MM.1S (cell line): ENCODE measurements around the gene GDF11.

Experiments used
- DNase-seq: peaks from one replicate; pipeline ENCODE4 v3.0.0-alpha.2; 2015
- H2AFZ ChIP-seq: fragments of 300-600 bp; sonication (generic); 2 replicates; pipeline ENCODE4 v1.6.0; 2016; ENCODE audit warnings: antibody characterized with exemption, low read length
- H3F3A ChIP-seq: fragments of 300-600 bp; sonication (generic); 2 replicates; pipeline ENCODE4 v1.6.1; 2016; ENCODE audit warnings: mild to moderate bottlenecking, antibody characterized with exemption, low read length, moderate library complexity, mixed read lengths; ENCODE audit not compliant: insufficient read depth
- H3K27ac ChIP-seq: fragments of 300-600 bp; sonication (generic); 2 replicates; pipeline ENCODE4 v1.5.1; 2016; ENCODE audit warnings: mild to moderate bottlenecking, low read length
- H3K27me3 ChIP-seq: fragments of 300-600 bp; sonication (generic); replicated peaks from 2 replicates; pipeline ENCODE4 v1.6.0; 2016; ENCODE audit warnings: low read length; ENCODE audit not compliant: insufficient read depth
- H3K36me3 ChIP-seq: fragments of 300-600 bp; sonication (generic); replicated peaks from 2 replicates; pipeline ENCODE4 v1.6.1; 2016; ENCODE audit warnings: mild to moderate bottlenecking, low read length, mixed read lengths; ENCODE audit not compliant: insufficient read depth
- H3K4me1 ChIP-seq: fragments of 300-600 bp; sonication (generic); 2 replicates; pipeline ENCODE4 v1.6.1; 2016; ENCODE audit warnings: low read length, mixed read lengths
- H3K4me2 ChIP-seq: fragments of 300-600 bp; sonication (generic); 2 replicates; pipeline ENCODE4 v1.6.0; 2016; ENCODE audit warnings: low read depth, low read length
- H3K4me3 ChIP-seq: fragments of 300-600 bp; sonication (generic); 2 replicates; pipeline ENCODE4 v1.5.1; 2016; ENCODE audit warnings: low read length, mixed read lengths
- H3K79me2 ChIP-seq: fragments of 300-600 bp; sonication (generic); 2 replicates; pipeline ENCODE4 v1.6.1; 2016; ENCODE audit warnings: mixed run types, low read length, mixed read lengths
- H3K9ac ChIP-seq: fragments of 300-600 bp; sonication (generic); 2 replicates; pipeline ENCODE4 v1.6.1; 2016; ENCODE audit warnings: low read length, mixed read lengths
- H3K9me2 ChIP-seq: fragments of 300-600 bp; sonication (generic); replicated peaks from 2 replicates; pipeline ENCODE4 v1.6.1; 2016; ENCODE audit warnings: mild to moderate bottlenecking, low read length, mixed read lengths; ENCODE audit not compliant: insufficient read depth
- H3K9me3 ChIP-seq: fragments of 300-600 bp; sonication (generic); replicated peaks from 2 replicates; pipeline ENCODE4 v1.6.1; 2016; ENCODE audit warnings: mild to moderate bottlenecking, low read length, mixed read lengths; ENCODE audit not compliant: insufficient read depth
- H4K20me1 ChIP-seq: fragments of 300-600 bp; sonication (generic); 2 replicates; pipeline ENCODE4 v1.6.1; 2016; ENCODE audit warnings: mild to moderate bottlenecking, low read length, moderate library complexity, mixed read lengths; ENCODE audit not compliant: insufficient read depth
- CTCF ChIP-seq: fragments of 300-600 bp; sonication (generic); IDR thresholded peaks from 2 replicates; pipeline ENCODE4 v1.5.1; 2016; ENCODE audit warnings: antibody characterized with exemption, low read length, mixed read lengths
- EZH2 ChIP-seq: fragments of 300-600 bp; sonication (generic); optimal IDR thresholded peaks from 2 replicates; pipeline ENCODE3; 2017; ENCODE audit warnings: low read depth, mild to moderate bottlenecking, antibody characterized with exemption, low read length, mixed read lengths
- EZH2phosphoT487 ChIP-seq: fragments of 300-600 bp; sonication (generic); IDR thresholded peaks from 2 replicates; pipeline ENCODE4 v1.6.1; 2018; ENCODE audit warnings: antibody characterized with exemption, low read length

Gene GDF11

GRCh38 chr12:55698965-55699364, 44.0 kb upstream of the GDF11 start:
- Histone ChIP-seq H3K27me3 (no peaks in the 10 kb centered on the region; the same call in 1 of the 2 replicates), H3K27ac (no peak overlapping the region), H3K9ac (no peak overlapping the region), H3K36me3 (no peaks in the 10 kb centered on the region), H3K79me2 (no peaks in the 10 kb centered on the region), H3K4me1 (no peaks in the 10 kb centered on the region), H3K4me2 (no peak overlapping the region), H3K9me3 (no peaks in the 10 kb centered on the region), H3K9me2 (no peaks in the 10 kb centered on the region), H3K4me3 (no peak overlapping the region), H3F3A (no peaks in the 10 kb centered on the region), H2AFZ (no peak overlapping the region), H4K20me1 (no peaks in the 10 kb centered on the region)
- TF ChIP-seq EZH2phosphoT487 (no peak), CTCF (no peak), EZH2 (no peak)
- DNase-seq: no peak

- DNase-seq: no peak
- no peaks in the 10 kb centered on the region for H3K9me2 ChIP-seq
These were observed 43.4 kb upstream of the GDF11 start for GRCh38 chr12:55699471-55700055.

GRCh38 chr12:55700255-55701018, 42.5 kb upstream of the GDF11 start:
- no peak for DNase-seq
- Histone ChIP-seq H3K9ac (no peak overlapping the region), H4K20me1 (no peaks in the 10 kb centered on the region), H3K4me2 (no peak overlapping the region), H3K9me2 (no peaks in the 10 kb centered on the region), H3K9me3 (no peaks in the 10 kb centered on the region), H3K4me3 (no peak overlapping the region), H3K27ac (no peak overlapping the region), H3K36me3 (no peaks in the 10 kb centered on the region), H3F3A (no peaks in the 10 kb centered on the region), H3K79me2 (no peaks in the 10 kb centered on the region), H3K4me1 (no peaks in the 10 kb centered on the region), H2AFZ (no peak overlapping the region), H3K27me3 (no peaks in the 10 kb centered on the region; the same call in 1 of the 2 replicates)
- TF ChIP-seq EZH2: no peak
- no peak for TF ChIP-seq EZH2phosphoT487

More at GRCh38 chr12:55699471-55700055, 43.4 kb upstream of the GDF11 start:
- TF ChIP-seq EZH2phosphoT487: no peak
- TF ChIP-seq EZH2: no peak
- no peak for TF ChIP-seq CTCF
- Histone ChIP-seq H2AFZ (no peak overlapping the region), H4K20me1 (no peaks in the 10 kb centered on the region), H3K27ac (no peak overlapping the region), H3K36me3 (no peaks in the 10 kb centered on the region), H3F3A (no peaks in the 10 kb centered on the region), H3K4me1 (no peaks in the 10 kb centered on the region), H3K9me3 (no peaks in the 10 kb centered on the region), H3K4me2 (no peak overlapping the region), H3K4me3 (no peak overlapping the region), H3K9ac (no peak overlapping the region), H3K27me3 (no peaks in the 10 kb centered on the region; the same call in 1 of the 2 replicates), H3K79me2 (no peaks in the 10 kb centered on the region)

GRCh38 chr12:55702861-55703260, 40.1 kb upstream of the GDF11 start:
- no peak for DNase-seq
- H3K79me2 ChIP-seq: no peaks in the 10 kb centered on the region
- H4K20me1 ChIP-seq: no peaks in the 10 kb centered on the region
- no peak overlapping the region for H3K27ac ChIP-seq
- H3K4me2 ChIP-seq: no peak overlapping the region
- H2AFZ ChIP-seq: no peak overlapping the region
- H3K9me3 ChIP-seq: no peaks in the 10 kb centered on the region
- no peaks in the 10 kb centered on the region for H3F3A ChIP-seq
- H3K27me3 ChIP-seq: peaks cover 12% of the 10 kb centered on the region; the same call in 1 of the 2 replicates
- no peak for TF ChIP-seq CTCF
- no peak for TF ChIP-seq EZH2
- TF ChIP-seq EZH2phosphoT487: no peak
- no peaks in the 10 kb centered on the region for H3K4me1 ChIP-seq
- H3K9me2 ChIP-seq: no peaks in the 10 kb centered on the region
- no peak overlapping the region for H3K4me3 ChIP-seq
- no peak overlapping the region for H3K9ac ChIP-seq
- H3K36me3 ChIP-seq: no peaks in the 10 kb centered on the region
